Middle frontal gyrus (tissue), 1 donor: ENCODE data around the gene NCKAP5.
"Not testable (repeated sequence)": the region's sequence is repeated elsewhere in the genome, so short reads cannot be mapped to it uniquely, and the experiment has no call there.

ENCODE experiments used
- DNase-seq: peaks from one replicate; pipeline ENCODE4 v3.0.0-alpha.2; 2015; ENCODE audit warnings: low spot score; ENCODE audit errors: extremely low spot score

Gene NCKAP5

DNA sequence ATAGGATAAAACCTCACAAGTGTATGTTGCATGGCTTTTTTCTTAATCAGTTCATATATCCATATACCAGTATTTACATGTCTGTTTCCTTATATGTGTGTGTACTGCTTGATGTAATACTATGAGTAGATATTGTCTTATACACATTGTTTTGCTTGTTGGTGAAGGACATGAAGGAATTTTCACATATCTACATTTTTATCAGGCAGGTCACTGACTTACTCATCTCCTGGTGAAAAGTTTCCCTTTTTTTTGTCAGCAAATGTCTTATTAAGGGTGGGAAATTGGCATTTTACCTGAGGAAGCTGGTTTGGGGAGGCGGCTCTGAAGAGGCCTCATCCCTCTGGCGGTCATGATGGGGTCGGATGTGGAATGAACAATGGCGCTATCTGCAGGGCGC is 836.8 kb downstream of the NCKAP5 start:
- no peak for DNase-seq

DNA sequence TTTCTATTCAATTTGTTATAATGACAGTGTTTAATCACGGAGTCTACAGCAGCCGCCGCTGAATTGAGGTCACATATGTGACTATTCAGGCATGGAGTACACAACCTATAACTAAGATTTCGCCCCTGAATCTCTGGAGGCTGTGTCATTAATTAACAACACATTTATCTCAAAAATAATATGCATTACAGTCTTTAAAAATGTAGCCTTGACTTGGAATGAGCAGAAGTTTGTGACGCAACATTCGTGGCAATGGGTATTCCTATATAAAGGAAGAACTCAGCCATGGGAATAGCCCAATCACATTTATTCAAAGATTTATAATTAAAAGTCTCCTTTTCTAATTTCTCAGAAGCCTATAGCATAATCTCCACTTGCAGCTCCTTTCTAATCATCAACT is 837.7 kb downstream of the NCKAP5 start:
- DNase-seq = no peak

- DNase-seq = no peak
These were observed 838.7 kb downstream of the NCKAP5 start for GRCh38 chr2:132729522-132729921.

- no peak for DNase-seq
These were observed 842.1 kb downstream of the NCKAP5 start for GRCh38 chr2:132726155-132726554.

GRCh38 chr2:132725748-132726147 is 842.5 kb downstream of the NCKAP5 start:
- DNase-seq = no peak

- no peak for DNase-seq
These were observed 843.1 kb downstream of the NCKAP5 start for GRCh38 chr2:132725148-132725547.

- no peak for DNase-seq
These were observed 846.3 kb downstream of the NCKAP5 start for GRCh38 chr2:132721938-132722337.

- DNase-seq = no peak
These were observed 847.9 kb downstream of the NCKAP5 start for GRCh38 chr2:132720393-132720792.

- no peak for DNase-seq
These were observed 848.8 kb downstream of the NCKAP5 start for GRCh38 chr2:132719480-132719879.

- no peak for DNase-seq
These were observed 851.3 kb downstream of the NCKAP5 start for GRCh38 chr2:132716954-132717353.

- DNase-seq = no peak
These were observed 852.6 kb downstream of the NCKAP5 start for GRCh38 chr2:132715386-132716351.

DNA sequence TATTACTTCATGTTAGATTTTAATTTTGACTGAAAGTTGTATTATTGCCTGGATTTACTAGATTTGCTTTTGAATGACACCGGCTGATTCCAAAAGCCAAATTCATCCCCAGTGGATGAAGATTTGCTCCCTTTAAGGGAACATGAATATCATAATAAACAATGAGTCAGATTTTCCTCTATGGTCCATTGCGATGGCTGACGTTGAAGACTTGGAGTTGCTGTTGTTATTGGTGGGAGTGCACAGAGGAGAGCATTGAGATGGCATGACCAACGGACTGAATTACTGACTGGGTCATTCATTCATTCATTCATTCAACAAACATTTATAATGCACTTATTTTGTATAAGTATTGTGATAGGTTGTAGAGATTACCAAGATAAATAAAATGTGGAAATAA is 864.9 kb downstream of the NCKAP5 start:
- DNase-seq = no peak

GRCh38 chr2:132701810-132702209 is 866.5 kb downstream of the NCKAP5 start:
- DNase-seq = no peak

DNA sequence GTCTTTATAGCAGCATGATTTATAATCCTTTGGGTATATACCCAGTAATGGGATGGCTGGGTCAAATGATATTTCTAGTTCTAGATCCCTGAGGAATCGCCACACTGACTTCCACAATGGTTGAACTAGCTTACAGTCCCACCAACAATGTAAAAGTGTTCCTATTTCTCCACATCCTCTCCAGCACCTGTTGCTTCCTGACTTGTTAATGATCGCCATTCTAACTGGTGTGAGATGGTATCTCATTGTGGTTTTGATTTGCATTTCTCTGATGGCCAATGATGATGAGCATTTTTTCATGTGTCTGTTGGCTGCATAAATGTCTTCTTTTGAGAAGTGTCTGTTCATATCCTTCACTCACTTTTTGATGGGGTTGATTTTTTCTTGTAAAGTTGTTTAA is 868.5 kb downstream of the NCKAP5 start:
- not testable (repeated sequence) for DNase-seq

DNA sequence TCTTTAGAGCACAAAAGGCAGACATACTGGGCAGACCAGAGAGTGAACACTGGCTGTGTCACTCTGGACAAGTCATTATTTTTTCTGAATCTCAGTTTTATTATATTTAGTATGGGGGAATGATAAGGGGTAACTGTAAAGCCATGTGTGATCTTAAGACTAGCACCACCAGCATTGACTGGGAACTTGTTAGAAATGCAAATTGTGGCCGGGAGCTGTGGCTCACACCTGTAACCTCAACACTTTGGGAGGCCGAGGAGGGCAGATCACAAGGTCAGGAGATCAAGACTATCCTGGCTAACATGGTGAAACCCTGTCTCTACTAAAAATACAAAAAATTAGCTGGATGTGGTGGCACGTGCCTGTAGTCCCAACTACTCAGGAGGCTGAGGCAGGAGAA is 869.9 kb downstream of the NCKAP5 start:
- not testable (repeated sequence) for DNase-seq

- no peak for DNase-seq
These were observed 870.6 kb downstream of the NCKAP5 start for GRCh38 chr2:132697556-132698205.

- DNase-seq = no peak
These were observed 875.4 kb downstream of the NCKAP5 start for GRCh38 chr2:132692816-132693215.

- no peak for DNase-seq
These were observed 876.7 kb downstream of the NCKAP5 start for GRCh38 chr2:132691556-132691955.

DNA sequence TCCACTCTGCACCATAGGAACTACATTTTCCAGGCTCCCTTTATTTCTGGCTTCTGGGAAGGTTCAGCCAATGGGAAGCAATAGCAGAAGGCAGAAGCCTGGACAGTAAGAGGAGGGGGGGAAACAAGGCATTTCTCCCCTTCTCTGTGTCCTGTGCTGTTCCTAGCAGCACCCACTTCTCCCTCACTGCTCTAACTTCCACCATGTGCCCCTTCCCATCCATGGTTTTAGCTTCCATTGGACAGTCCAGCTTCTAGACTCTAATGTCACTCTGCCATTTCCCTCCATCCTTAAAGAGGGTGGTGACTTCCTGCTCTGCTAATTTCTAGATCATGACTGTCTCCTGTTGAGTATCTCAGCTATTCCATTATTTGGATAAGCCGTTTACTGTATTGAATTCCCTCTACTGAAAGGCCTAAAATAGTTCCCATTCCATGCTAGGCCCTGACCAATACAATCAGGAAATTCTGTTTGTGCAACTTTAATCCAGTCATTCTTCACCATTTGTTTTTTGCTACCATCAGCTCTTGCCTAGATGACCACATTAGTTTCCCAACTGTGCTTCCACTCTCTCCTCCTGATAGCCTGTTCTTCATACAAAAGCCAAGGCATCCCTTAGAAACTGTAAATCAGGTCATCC is 877.5 kb downstream of the NCKAP5 start:
- DNase-seq = no peak

GRCh38 chr2:132681766-132682165 is 886.5 kb downstream of the NCKAP5 start:
- DNase-seq = no peak

DNA sequence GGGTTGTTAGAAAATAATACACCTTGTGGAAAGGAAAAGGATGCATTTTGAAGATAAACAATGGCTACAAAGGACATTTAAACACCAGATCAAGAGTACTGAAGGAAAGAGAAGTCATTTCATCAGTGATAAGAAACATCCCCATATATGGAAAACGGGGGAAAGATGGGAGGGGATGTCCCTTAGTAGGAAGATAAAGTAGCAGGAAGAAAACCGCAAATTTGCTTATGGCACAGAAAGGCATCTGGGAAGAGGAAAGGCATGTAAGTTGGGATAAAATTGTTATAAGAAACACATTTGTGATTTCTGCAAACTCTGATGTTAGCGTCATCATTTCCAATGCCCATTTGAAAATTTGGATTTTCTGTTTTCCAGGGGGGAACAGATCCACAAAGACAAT is 887.7 kb downstream of the NCKAP5 start:
- DNase-seq = no peak

DNA sequence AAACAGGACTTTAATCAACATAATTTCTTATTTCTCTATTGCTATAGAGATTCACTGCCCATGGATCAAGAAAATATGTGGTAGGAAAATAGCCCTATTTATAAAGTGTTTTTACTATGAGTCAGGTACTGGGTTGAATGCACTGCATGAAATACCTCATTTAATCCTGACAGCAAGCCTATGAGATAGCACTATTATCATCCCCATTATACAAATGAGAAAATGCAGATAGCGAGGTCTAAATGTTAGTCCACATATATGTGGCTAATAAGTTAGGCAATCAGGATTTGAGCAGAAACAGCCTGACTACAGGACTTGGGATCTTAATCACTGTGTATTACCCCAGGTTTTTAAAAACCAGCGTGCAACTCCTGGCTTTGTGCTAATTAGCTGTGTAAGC is 889.8 kb downstream of the NCKAP5 start:
- no peak for DNase-seq
